ENCODE data around the gene CACNA1S. TPM values are rescaled to one million over a fixed set of nuclear protein-coding genes. Genes with fewer than 3 reads are reported as not detected.

The CACNA1S gene
- total and polyA plus RNA-seq, 2 of the 4 experiments (the other 2 are of a cell fraction), result not detected

GRCh38 chr1:201119206-201120197 lies 7.3 kb upstream of the CACNA1S start (continued):
- TF ChIP-seq SMC3 (IDR thresholded peaks at IDR 0.05; ENCODE audit: low read depth, low read length), result peak; percentile 32; the same call in 1 of the 2 replicates
- TF ChIP-seq RCOR1 (IDR thresholded peaks at IDR 0.05; ENCODE audit: insufficient replicate concordance, low read length), result no peak

DNA sequence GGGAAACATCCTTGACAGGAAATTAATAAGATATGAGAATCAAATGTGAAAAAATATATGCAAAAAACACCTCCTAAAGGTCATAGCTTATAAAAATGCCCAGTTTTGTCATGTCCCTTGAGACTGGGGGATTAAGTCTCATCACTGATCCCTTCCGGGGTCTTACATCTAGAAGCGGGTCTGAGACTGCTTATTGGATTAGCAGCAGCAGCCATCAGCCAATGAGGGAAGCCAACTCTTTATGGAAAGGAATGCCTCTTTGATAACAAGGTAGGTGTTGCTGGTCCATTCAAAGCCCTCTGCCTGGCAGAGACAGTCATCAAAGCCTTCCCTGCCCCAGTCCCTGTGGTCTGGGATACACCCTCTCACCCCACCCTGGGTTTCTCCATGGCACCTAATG lies 3.9 kb upstream of the CACNA1S start:
- DNase-seq, result no peak
- in situ Hi-C loops (cut with MboI; ENCODE audit: low sequenced_read_pairs) (no loop called here), intact Hi-C loops (cut with micrococcal nuclease) (no loop called here), dilution Hi-C loops (cut with HindIII; ENCODE audit: low sequenced_read_pairs, unreplicated experiment) (no loop called here)
- Histone ChIP-seq H2BK5ac (ENCODE audit: low read depth, low read length, poor library complexity, severe bottlenecking) (no peak overlapping the region), H3K36me3 (ENCODE audit: control insufficient read depth, insufficient read depth, low read length) (no peaks in the 10 kb centered on the region), H3K9me3 (ENCODE audit: control insufficient read depth, insufficient read depth, low read length) (no peaks in the 10 kb centered on the region), H4K20me1 (ENCODE audit: insufficient read depth, low read length) (no peaks in the 10 kb centered on the region), H3K18ac (ENCODE audit: low read depth, low read length) (no peak overlapping the region), H4K8ac (ENCODE audit: low read depth in 2 of 2, low read length in 2 of 2) (no peak overlapping the region), H2AK5ac (ENCODE audit: low read depth, low read length) (no peak overlapping the region), H3K4me1 (ENCODE audit: control insufficient read depth, insufficient read depth, low read length) (peaks cover 2% of the 10 kb centered on the region; the same call in 1 of the 2 replicates), H2AK9ac (replicated peaks; ENCODE audit: low read depth, low read length, poor library complexity) (no peak overlapping the region), H3K4ac (ENCODE audit: low read depth, low read length) (no peak overlapping the region), H3K27me3 (ENCODE audit: control insufficient read depth, insufficient read depth, low read length) (peaks cover 54% of the 10 kb centered on the region), H3K79me1 (ENCODE audit: low read depth in 1 of 2, low read length in 2 of 2) (no peaks in the 10 kb centered on the region), H3K14ac (replicated peaks; ENCODE audit: low read depth, low read length) (no peak overlapping the region), H2AFZ (replicated peaks; ENCODE audit: low read length, poor library complexity) (no peak overlapping the region), H3K56ac (ENCODE audit: extremely low read depth, insufficient read depth, low read length) (no peak overlapping the region), H2BK15ac (ENCODE audit: low read depth, low read length) (no peak overlapping the region), H3K9ac (ENCODE audit: low read depth, low read length) (no peak overlapping the region), H4K5ac (ENCODE audit: low read depth, low read length) (no peak overlapping the region), H3K27ac (ENCODE audit: insufficient read depth, low read length) (no peak overlapping the region), H3K23ac (ENCODE audit: low read depth, low read length) (no peak overlapping the region), H3K9me1 (ENCODE audit: insufficient read depth, low read length) (no peaks in the 10 kb centered on the region), H2BK120ac (ENCODE audit: low read depth, low read length) (no peak overlapping the region), H2BK20ac (ENCODE audit: low read depth, low read length) (no peak overlapping the region), H4K91ac (ENCODE audit: insufficient read depth, low read depth, low read length) (no peak overlapping the region), H3K4me2 (ENCODE audit: low read depth, low read length) (no peak overlapping the region), H3K4me3 (ENCODE audit: insufficient read depth, low read depth, low read length) (no peak overlapping the region)
- WGBS, 2 experiments (ENCODE audit: extremely low coverage in 2 of 2, insufficient read length in 1 of 2), result 85% methylated on average over 2 of the region's 2 CpGs; no CpG with 5 or more reads in 1 of the 2 experiments
- no peak for ATAC-seq (ENCODE audit: low read depth)
- TF ChIP-seq SMC3 (IDR thresholded peaks at IDR 0.05; ENCODE audit: low read depth, low read length), result no peak
- TF ChIP-seq NFE2L2 (IDR thresholded peaks at IDR 0.05; ENCODE audit: low read depth, low read length), result no peak
- TF ChIP-seq MAFK (IDR thresholded peaks at IDR 0.05; ENCODE audit: low read depth, low read length), result no peak
- no peak for TF ChIP-seq FOS (IDR thresholded peaks at IDR 0.05; ENCODE audit: low read depth, low read length)
- TF ChIP-seq MAZ (IDR thresholded peaks at IDR 0.05; ENCODE audit: borderline replicate concordance, low read depth, low read length), result no peak
- ChIA-PET CTCF (no interaction called here), POLR2A (ENCODE audit: unreplicated experiment) (no interaction called here)
- no TSS peak for BruUV-seq (replicated peaks)

Measured in IMR-90 (cell line).